HepG2 (cell line): ENCODE data around the gene PSAP. TPM values are rescaled to one million over a fixed set of nuclear protein-coding genes. Genes with fewer than 3 reads are reported as not detected.

ENCODE experiments used
- ATF4 ChIP-seq, 2 experiments: fragments of 450-650 bp in 1 of 2; sonication (generic) in 1 of 2; formaldehyde crosslinking; IDR thresholded peaks; 2 replicates each; pipeline versions ENCODE4 v1.5.0 to v1.8.0; 2020 to 2022; ENCODE audit warnings: mild to moderate bottlenecking in 1 of 2, missing genetic modification reagents in 1 of 2
- ATF6 ChIP-seq: sonication (generic); formaldehyde crosslinking; conservative IDR thresholded peaks from 2 replicates; pipeline ENCODE4 v1.4.0; 2020; ENCODE audit warnings: missing genetic modification reagents
- BCL3 ChIP-seq: sonication (generic); formaldehyde crosslinking; IDR thresholded peaks from 2 replicates; pipeline ENCODE4 v1.5.1; 2020; ENCODE audit warnings: mild to moderate bottlenecking, missing genetic modification reagents, moderate library complexity
- ETV5 ChIP-seq: IDR thresholded peaks from 2 replicates; pipeline ENCODE4 v1.6.1; 2018; ENCODE audit warnings: missing biosample characterization, missing genetic modification reagents, inconsistent platforms, borderline replicate concordance
- HOXA7 ChIP-seq: sonication (generic); formaldehyde crosslinking; IDR thresholded peaks from 2 replicates; pipeline ENCODE4 v1.8.1; 2022; ENCODE audit warnings: mild to moderate bottlenecking, missing genetic modification reagents, moderate library complexity
- ISL2 ChIP-seq: sonication (generic); formaldehyde crosslinking; IDR thresholded peaks from 2 replicates; pipeline ENCODE4 v1.5.0; 2020; ENCODE audit warnings: missing genetic modification reagents
- KDM2A ChIP-seq: sonication (generic); formaldehyde crosslinking; IDR thresholded peaks from 2 replicates; pipeline ENCODE4 v1.4.0; 2020; ENCODE audit warnings: low read depth, missing genetic modification reagents, borderline replicate concordance
- KLF6 ChIP-seq: IDR thresholded peaks from 2 replicates; pipeline ENCODE4 v1.8.0; 2016; ENCODE audit warnings: missing biosample characterization, missing genetic modification reagents
- MBD4 ChIP-seq: IDR thresholded peaks from 2 replicates; pipeline ENCODE4 v1.6.1; 2012; ENCODE audit warnings: low read length, inconsistent platforms, borderline replicate concordance
- SALL1 ChIP-seq: sonication (generic); formaldehyde crosslinking; IDR thresholded peaks from 2 replicates; pipeline ENCODE4 v1.8.0; 2022; ENCODE audit warnings: mild to moderate bottlenecking, missing genetic modification reagents
- SRF ChIP-seq: IDR thresholded peaks from 2 replicates; pipeline ENCODE4 v1.6.1; 2011; ENCODE audit warnings: mild to moderate bottlenecking, low read depth, low read length, moderate library complexity
- TAF1 ChIP-seq: sonication (generic); formaldehyde crosslinking; IDR thresholded peaks from 2 replicates; pipeline ENCODE4 v1.4.0; 2020; ENCODE audit warnings: missing genetic modification reagents
- ZMAT3 ChIP-seq: sonication (generic); formaldehyde crosslinking; conservative IDR thresholded peaks from 2 replicates; pipeline ENCODE4 v1.7.0; 2021; ENCODE audit warnings: missing genetic modification reagents
- ZNF234 ChIP-seq: sonication (generic); formaldehyde crosslinking; conservative IDR thresholded peaks from 2 replicates; pipeline ENCODE4 v1.5.1; 2020; ENCODE audit warnings: mild to moderate bottlenecking, missing genetic modification reagents
- ZNF446 ChIP-seq: sonication (generic); formaldehyde crosslinking; IDR thresholded peaks from 2 replicates; pipeline ENCODE4 v1.5.0; 2020; ENCODE audit warnings: mild to moderate bottlenecking, missing genetic modification reagents
- ZNF609 ChIP-seq: sonication (generic); formaldehyde crosslinking; IDR thresholded peaks from 2 replicates; pipeline ENCODE4 v1.4.0; 2020; ENCODE audit warnings: mild to moderate bottlenecking, missing genetic modification reagents, borderline replicate concordance
- ZNF691 ChIP-seq: sonication (generic); formaldehyde crosslinking; IDR thresholded peaks from 2 replicates; pipeline ENCODE4 v1.4.0; 2020; ENCODE audit warnings: missing genetic modification reagents, low read depth, mild to moderate bottlenecking, borderline replicate concordance
- ZNF747 ChIP-seq: sonication (generic); formaldehyde crosslinking; IDR thresholded peaks from 2 replicates; pipeline ENCODE4 v1.8.1; 2023; ENCODE audit warnings: missing genetic modification reagents, mild to moderate bottlenecking, borderline replicate concordance
- ZZZ3 ChIP-seq: sonication (generic); formaldehyde crosslinking; IDR thresholded peaks from 2 replicates; pipeline ENCODE4 v1.4.0; 2020; ENCODE audit warnings: missing genetic modification reagents, mild to moderate bottlenecking, borderline replicate concordance
- polyA plus RNA-seq, 8 experiments: library from polyadenylated mRNA; depleted of rRNA in 3 of 8; stranded (reverse) in 7 of 8; unstranded in 1 of 8; fragments of >200 nt; fragmentation: Illumina TruSeq in 4 of 8; extraction: Trizol in 4 of 8; gene quantifications; 2 replicates each; pipeline versions ENCODE4 v1.2.1 to v1.2.3, GENCODE V29; 2011 to 2016; ENCODE audit warnings: low read depth in 4 of 8, missing spikeins in 1 of 8, mixed read lengths in 1 of 8; ENCODE audit not compliant: insufficient read depth in 1 of 8
- total RNA-seq, 5 experiments: library from RNA; depleted of rRNA; stranded (reverse); fragments of >200 nt; fragmentation: Illumina TruSeq; extraction: Trizol; gene quantifications; 2 replicates each; pipeline ENCODE4 v1.2.3, GENCODE V29; 2016; ENCODE audit warnings: low read depth in 1 of 5

Gene PSAP
- total and polyA plus RNA-seq, 2 of the 13 experiments (the other 11 are each of a cell fraction or from before 2014, with no cell fraction given): 323 to 643 TPM

- TF ChIP-seq ZNF691 (CRISPR knock-in tag) (no peak; the same call in 1 of the 2 replicates), BCL3 (CRISPR knock-in tag) (peak; percentile 96; the same call in 1 of the 2 replicates), KLF6 (CRISPR knock-in tag) (no peak; the same call in 1 of the 2 replicates), SALL1 (CRISPR knock-in tag) (peak; percentile 88), HOXA7 (no peak), ISL2 (CRISPR knock-in tag) (peak; percentile 57; the same call in 1 of the 2 replicates), ATF4 (CRISPR knock-in tag; IDR thresholded peaks at IDR 0.05) (0 out of 4 replicates have a peak, but pooled peaks of 1 of the 2 experiments have one; percentile 25), MBD4 (no peak), ZNF446 (CRISPR knock-in tag) (no peak), ZNF234 (CRISPR knock-in tag) (no peak; the same call in 1 of the 2 replicates), ZZZ3 (CRISPR knock-in tag) (no peak), TAF1 (CRISPR knock-in tag) (peak; percentile 90), KDM2A (CRISPR knock-in tag) (peak; percentile 76), ZMAT3 (CRISPR knock-in tag) (peak; percentile 67; the same call in 1 of the 2 replicates), ETV5 (no peak; the same call in 1 of the 2 replicates), ZNF747 (CRISPR knock-in tag) (peak; percentile 85), ATF6 (CRISPR knock-in tag) (0 out of 2 replicates have a peak, but pooled peaks have one; percentile 67), ZNF609 (CRISPR knock-in tag) (0 out of 2 replicates have a peak, but pooled peaks have one; percentile 41), SRF (no peak)
Observed at GRCh38 chr10:71850743-71851464, at the start of gene PSAP (continued).
